K562 (cell line): Measurements from ENCODE around the gene STPG4. TPM values are rescaled to one million over a fixed set of nuclear protein-coding genes. Genes with fewer than 3 reads are reported as not detected.
A peak's percentile ranks its signal among the peaks of the same experiment; 100 is the strongest.

ENCODE experiments used
- ATAC-seq: fragments of 200-7000 bp; cut with Tn5 transposase; 3 replicates; pipeline ENCODE4 v1.9.1; 2020; ENCODE audit warnings: moderate library complexity
- BruUV-seq: library from RNA; stranded (reverse); fragments of 400-500 nt; replicated peaks from 2 replicates; lab custom pipeline; 2021; lab: Mats Ljungman, UMichigan
- CTCF ChIA-PET: fragments of 300-600 bp; formaldehyde crosslinking; extraction: SDS; loops from one replicate; lab custom pipeline; 2021; ENCODE audit warnings: low intra/inter-chr PET ratio; lab: Yijun Ruan, JAX
- POLR2A ChIA-PET: fragments of 300-600, 350-650 bp; sonication (Branson Sonifier 250); formaldehyde crosslinking; extraction: SDS; loops from one replicate; lab custom pipeline; 2021; ENCODE audit warnings: antibody characterized with exemption, inconsistent platforms; lab: Yijun Ruan, JAX
- DNase-seq, 4 experiments: peaks; one replicate each; pipeline versions ENCODE4 v3.0.0 to v3.0.0-alpha.2; 2011 to 2018; ENCODE audit warnings: low spot score in 3 of 4, mixed read lengths in 3 of 4; ENCODE audit errors: extremely low read depth in 1 of 4
- FAIRE-seq: peaks from 2 replicates; lab custom pipeline; 2011; peaks lifted over from hg19 to GRCh38; lab: Jason Lieb, UNC
- H2AFZ ChIP-seq: 2 replicates; pipeline ENCODE4 v1.6.0; 2011; ENCODE audit warnings: low read depth, low read length, control low read depth, inconsistent platforms
- H3K27ac ChIP-seq: fragments of 200-600 bp; 3 replicates; pipeline ENCODE4 v1.8.0; 2011; ENCODE audit warnings: low read depth, mild to moderate bottlenecking, control low read depth, inconsistent platforms, low read length, moderate library complexity, mixed read lengths; ENCODE audit errors: extremely low read depth
- H3K27me3 ChIP-seq, 2 experiments: fragments of 300-600 bp in 1 of 2; 2 replicates in 1 of 2; 3 replicates in 1 of 2; pipeline versions ENCODE4 v1.6.0 to v1.8.0; 2011; ENCODE audit warnings: inconsistent platforms in 2 of 2, low read length in 2 of 2, mild to moderate bottlenecking in 1 of 2, mixed read lengths in 1 of 2, moderate library complexity in 1 of 2; ENCODE audit not compliant: control insufficient read depth in 2 of 2, insufficient read depth in 2 of 2
- H3K36me3 ChIP-seq: fragments of 300-600 bp; 3 replicates; pipeline ENCODE4 v1.8.0; 2011; ENCODE audit warnings: mild to moderate bottlenecking, low read length, inconsistent platforms; ENCODE audit not compliant: control insufficient read depth, insufficient read depth
- H3K4me1 ChIP-seq, 2 experiments: fragments of 200-600 bp in 1 of 2; replicated peaks in 1 of 2; 2 replicates in 1 of 2; 3 replicates in 1 of 2; pipeline versions ENCODE4 v1.5.1 to v1.8.0; 2011; ENCODE audit warnings: inconsistent platforms in 2 of 2, low read length in 2 of 2, mild to moderate bottlenecking in 1 of 2, mixed read lengths in 1 of 2, moderate library complexity in 1 of 2; ENCODE audit not compliant: control insufficient read depth in 2 of 2, insufficient read depth in 2 of 2
- H3K4me2 ChIP-seq: 2 replicates; pipeline ENCODE4 v1.6.1; 2011; ENCODE audit warnings: low read length, control low read depth, inconsistent platforms, mixed read lengths; ENCODE audit not compliant: insufficient read depth
- H3K4me3 ChIP-seq: fragments of 200-600 bp; sonication (generic), shearing (Covaris generic); 2 replicates; pipeline ENCODE4 v1.5.1; 2016; ENCODE audit warnings: control low read depth, inconsistent platforms
- H3K79me2 ChIP-seq: fragments of 200-600 bp; 3 replicates; pipeline ENCODE4 v1.8.0; 2011; ENCODE audit warnings: low read length, inconsistent platforms; ENCODE audit not compliant: control insufficient read depth, insufficient read depth
- H3K9ac ChIP-seq, 2 experiments: 2 replicates each; pipeline versions ENCODE4 v1.6.0 to v1.6.1; 2011; ENCODE audit warnings: low read depth in 2 of 2, low read length in 2 of 2, control low read depth in 1 of 2, inconsistent platforms in 1 of 2, mild to moderate bottlenecking in 1 of 2, mixed read lengths in 1 of 2; ENCODE audit not compliant: insufficient read depth in 1 of 2
- H3K9me1 ChIP-seq: one replicate; pipeline ENCODE4 v1.6.0; 2011; ENCODE audit warnings: inconsistent platforms, mild to moderate bottlenecking, low read length, moderate library complexity; ENCODE audit not compliant: control insufficient read depth, insufficient read depth
- H3K9me3 ChIP-seq: replicated peaks from 2 replicates; pipeline ENCODE4 v1.5.1; 2011; ENCODE audit warnings: low read depth, low read length, inconsistent platforms; ENCODE audit not compliant: control insufficient read depth, insufficient read depth
- H4K20me1 ChIP-seq: replicated peaks from 2 replicates; pipeline ENCODE4 v1.6.1; 2011; ENCODE audit warnings: low read length, inconsistent platforms, mixed read lengths; ENCODE audit not compliant: control insufficient read depth, insufficient read depth
- CBFA2T2 ChIP-seq: fragments of 450-650 bp; conservative IDR thresholded peaks from 2 replicates; pipeline ENCODE4 v1.6.1; 2017; ENCODE audit warnings: mild to moderate bottlenecking
- CCAR2 ChIP-seq: fragments of 200-400 bp; formaldehyde crosslinking; IDR thresholded peaks from 2 replicates; pipeline ENCODE4 v1.6.1; 2017; ENCODE audit warnings: mild to moderate bottlenecking, low read depth, low read length
- ESRRA ChIP-seq: fragments of 450-650 bp; IDR thresholded peaks from 2 replicates; pipeline ENCODE4 v1.6.1; 2014; ENCODE audit warnings: low read depth, mild to moderate bottlenecking, moderate library complexity, borderline replicate concordance
- GTF2A2 ChIP-seq: IDR thresholded peaks from 2 replicates; pipeline ENCODE4 v1.6.1; 2016; ENCODE audit warnings: mild to moderate bottlenecking, missing genetic modification characterization, missing compliant biosample characterization
- HDAC1 ChIP-seq, 2 experiments: fragments of 450-650 bp; IDR thresholded peaks; 2 replicates each; pipeline ENCODE4 v1.6.1; 2016 to 2017; ENCODE audit warnings: inconsistent platforms in 1 of 2, mild to moderate bottlenecking in 1 of 2, moderate library complexity in 1 of 2
- HNRNPH1 ChIP-seq: fragments of 200-400 bp; formaldehyde crosslinking; optimal IDR thresholded peaks from 2 replicates; pipeline ENCODE3; 2017; ENCODE audit warnings: low read depth, mild to moderate bottlenecking, low read length, moderate library complexity
- L3MBTL2 ChIP-seq: fragments of 450-650 bp; IDR thresholded peaks from 2 replicates; pipeline ENCODE4 v1.6.1; 2016; ENCODE audit warnings: mild to moderate bottlenecking, moderate library complexity
- MEIS2 ChIP-seq: fragments of 450-650 bp; IDR thresholded peaks from 2 replicates; pipeline ENCODE4 v1.6.1; 2014; ENCODE audit warnings: mild to moderate bottlenecking; ENCODE audit not compliant: partially characterized antibody
- NBN ChIP-seq: fragments of 450-650 bp; IDR thresholded peaks from 2 replicates; pipeline ENCODE4 v1.6.1; 2016; ENCODE audit warnings: low read depth, mild to moderate bottlenecking
- POU5F1 ChIP-seq: fragments of 150-350 bp; IDR thresholded peaks from 2 replicates; pipeline ENCODE4 v1.6.1; 2014; ENCODE audit warnings: borderline replicate concordance, low read length, low read depth, mild to moderate bottlenecking; ENCODE audit not compliant: partially characterized antibody
- RREB1 ChIP-seq: fragments of 250-450 bp; sonication (Bioruptor Pico); IDR thresholded peaks from 2 replicates; pipeline ENCODE4 v1.4.0; 2020
- STAG1 ChIP-seq: sonication (generic); formaldehyde crosslinking; IDR thresholded peaks from 2 replicates; pipeline ENCODE4 v1.5.0; 2020; ENCODE audit warnings: missing genetic modification reagents, borderline replicate concordance
- TAL1 ChIP-seq: fragments of 450-650 bp; IDR thresholded peaks from 2 replicates; pipeline ENCODE4 v1.6.1; 2016; ENCODE audit warnings: mild to moderate bottlenecking
- ZNF133 ChIP-seq: fragments of 250-450 bp; sonication (Bioruptor Pico); IDR thresholded peaks from 2 replicates; pipeline ENCODE4 v1.4.0; 2020; ENCODE audit warnings: mild to moderate bottlenecking
- WGBS: fragments of 100-300 bp; shearing (Covaris generic); methylation state at CpG from one replicate; pipeline ENCODE4 v1.1.6; 2016; ENCODE audit warnings: low coverage, mixed read lengths; ENCODE audit not compliant: insufficient coverage; ENCODE audit errors: missing lambda C conversion rate; 5-methylcytosine and 5-hydroxymethylcytosine counted together
- in situ Hi-C: fragments of 300-500 bp; cut with MboI; formaldehyde crosslinking; loops from 4 replicates; pipeline ENCODE4 v1.15.0; 2018; ENCODE audit warnings: inconsistent platforms, mixed read lengths
- intact Hi-C: fragments of 100-400 bp; cut with micrococcal nuclease; formaldehyde crosslinking; loops from 2 replicates; pipeline ENCODE4 v1.14.2; 2022
- polyA plus RNA-seq, 8 experiments: library from polyadenylated mRNA; depleted of rRNA in 4 of 8; stranded (reverse) in 5 of 8; unstranded in 3 of 8; fragments of >200 nt; fragmentation: Nextera tagmentation in 2 of 8; fragmentation: Illumina TruSeq in 1 of 8; extraction: Ambion mirVana in 2 of 8; extraction: Trizol in 1 of 8; gene quantifications; 2 replicates each; pipeline versions ENCODE4 v1.2.1 to v1.2.3, GENCODE V29; 2011 to 2014; ENCODE audit warnings: inconsistent platforms in 1 of 8, missing spikeins in 1 of 8
- total RNA-seq, 7 experiments: library from RNA; depleted of rRNA in 6 of 7; stranded (reverse); fragments of >200 nt in 6 of 7; fragmentation: Illumina TruSeq in 2 of 7; extraction: Trizol in 2 of 7; gene quantifications; 2 replicates each; pipeline versions ENCODE4 v1.2.1 to v1.2.3, GENCODE V29; 2011 to 2021; ENCODE audit warnings: low replicate concordance in 1 of 7
- TF ChIP-seq, protein P1 (sequence below): sonication (generic); formaldehyde crosslinking; IDR thresholded peaks from 2 replicates; pipeline ENCODE4 v1.4.0; 2020; ENCODE audit warnings: mild to moderate bottlenecking, missing genetic modification reagents

Gene STPG4
- total and polyA plus RNA-seq, 9 of the 15 experiments (the other 6 are each of a cell fraction or from before 2014, with no cell fraction given): 0.10 to 0.68 (median 0.22) TPM; not detected in 6

DNA sequence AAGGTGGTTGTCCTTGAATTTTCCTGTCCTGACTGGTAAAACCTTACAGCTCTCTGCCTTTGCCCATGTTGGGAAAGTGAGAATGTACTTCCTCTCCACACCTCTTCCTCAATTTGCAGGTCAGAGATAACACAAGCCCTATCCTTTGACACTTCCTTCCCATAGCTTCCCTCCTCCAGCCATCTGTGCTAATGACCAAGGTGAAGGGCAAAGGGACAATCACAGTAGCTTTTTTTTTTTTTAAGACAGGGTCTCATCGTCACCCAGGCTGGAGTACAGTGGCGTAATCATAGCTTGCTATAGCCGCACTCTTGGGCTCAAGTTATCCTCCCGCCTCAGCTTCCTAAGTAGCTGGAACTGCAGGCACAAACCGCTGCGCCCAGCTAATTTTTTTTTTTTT, 24.3 kb upstream of the STPG4 start (continued):
- TF ChIP-seq CBFA2T2 (peak; percentile 42; the same call in 1 of the 2 replicates), STAG1 (CRISPR knock-in tag) (no peak), HNRNPH1 (no peak), CCAR2 (no peak), NBN (0 out of 2 replicates have a peak, but pooled peaks have one; percentile 24), L3MBTL2 (0 out of 2 replicates have a peak, but pooled peaks have one; percentile 39), MEIS2 (peak; percentile 31), POU5F1 (no peak)
- TF ChIP-seq, protein P1, sequence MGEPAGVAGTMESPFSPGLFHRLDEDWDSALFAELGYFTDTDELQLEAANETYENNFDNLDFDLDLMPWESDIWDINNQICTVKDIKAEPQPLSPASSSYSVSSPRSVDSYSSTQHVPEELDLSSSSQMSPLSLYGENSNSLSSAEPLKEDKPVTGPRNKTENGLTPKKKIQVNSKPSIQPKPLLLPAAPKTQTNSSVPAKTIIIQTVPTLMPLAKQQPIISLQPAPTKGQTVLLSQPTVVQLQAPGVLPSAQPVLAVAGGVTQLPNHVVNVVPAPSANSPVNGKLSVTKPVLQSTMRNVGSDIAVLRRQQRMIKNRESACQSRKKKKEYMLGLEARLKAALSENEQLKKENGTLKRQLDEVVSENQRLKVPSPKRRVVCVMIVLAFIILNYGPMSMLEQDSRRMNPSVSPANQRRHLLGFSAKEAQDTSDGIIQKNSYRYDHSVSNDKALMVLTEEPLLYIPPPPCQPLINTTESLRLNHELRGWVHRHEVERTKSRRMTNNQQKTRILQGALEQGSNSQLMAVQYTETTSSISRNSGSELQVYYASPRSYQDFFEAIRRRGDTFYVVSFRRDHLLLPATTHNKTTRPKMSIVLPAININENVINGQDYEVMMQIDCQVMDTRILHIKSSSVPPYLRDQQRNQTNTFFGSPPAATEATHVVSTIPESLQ: no peak

GRCh38 chr2:47178341-47178740, 23.2 kb upstream of the STPG4 start:
- FAIRE-seq: no peak
- CTCF ChIA-PET: no interaction called here
- TF ChIP-seq ZNF133 (CRISPR knock-in tag): no peak
- TF ChIP-seq TAL1: no peak
- TF ChIP-seq HDAC1 (IDR thresholded peaks at IDR 0.05): no peak
- no peak for TF ChIP-seq ESRRA
- no peak for TF ChIP-seq GTF2A2 (tag)
- TF ChIP-seq L3MBTL2: no peak
- TF ChIP-seq RREB1: no peak

More at GRCh38 chr2:47178341-47178740, 23.2 kb upstream of the STPG4 start:
- no peak overlapping the region for H3K4me3 ChIP-seq
- peak overlapping the region; percentile 98; the same call in 1 of the 2 replicates for H2AFZ ChIP-seq
- no peak for ATAC-seq
- peaks cover 32% of the 10 kb centered on the region for H3K79me2 ChIP-seq
- POLR2A ChIA-PET: interaction anchor here (0.6 kb wide), 1 partner anchor 59 kb away, joined by 3 read pairs; no protein-coding TSS in a partner anchor
- no TSS peak for BruUV-seq
- H4K20me1 ChIP-seq: peaks cover 22% of the 10 kb centered on the region
- no peak overlapping the region for H3K4me2 ChIP-seq
- H3K36me3 ChIP-seq: peaks cover 9% of the 10 kb centered on the region; the same call in 2 of the 3 replicates
- H3K4me1 ChIP-seq: peaks cover 7 to 23% of the 10 kb centered on the region in 2 experiments; a peak in 4 of 5 replicates
- no peak overlapping the region for H3K9ac ChIP-seq
- no peaks in the 10 kb centered on the region for H3K9me3 ChIP-seq
- 87% methylated on average over 6 of the region's 6 CpGs for WGBS
- in situ Hi-C loops (no loop called here), intact Hi-C loops (no loop called here)
- no peak for DNase-seq
- H3K9me1 ChIP-seq: no peaks in the 10 kb centered on the region
- H3K27me3 ChIP-seq: no peaks in the 10 kb centered on the region; a peak in 1 of 5 replicates
- H3K27ac ChIP-seq: no peak overlapping the region
